Keratinocyte (primary cell): ENCODE measurements around the gene TROAP. TPM values are rescaled to one million over a fixed set of nuclear protein-coding genes. Genes with fewer than 3 reads are reported as not detected.

ENCODE experiments used
- DNase-seq: peaks from one replicate; pipeline ENCODE4 v3.0.0-alpha.2; 2011; ENCODE audit warnings: low read depth, missing footprints, low spot score
- FAIRE-seq: peaks from 2 replicates; lab custom pipeline; 2011; peaks lifted over from hg19 to GRCh38; lab: Jason Lieb, UNC
- H2AFZ ChIP-seq: 2 replicates; pipeline ENCODE4 v1.6.0; 2012; ENCODE audit warnings: low read length, control low read depth, inconsistent platforms; ENCODE audit not compliant: control insufficient read depth
- H3K27ac ChIP-seq: 2 replicates; pipeline ENCODE4 v1.5.1; 2011; ENCODE audit warnings: low read length; ENCODE audit not compliant: control insufficient read depth, insufficient read depth
- H3K27me3 ChIP-seq: 3 replicates; pipeline ENCODE4 v1.6.0; 2011; ENCODE audit warnings: low read length; ENCODE audit not compliant: control insufficient read depth, insufficient read depth; ENCODE audit errors: extremely low read depth
- H3K36me3 ChIP-seq, 2 experiments: 2 replicates in 1 of 2; 3 replicates in 1 of 2; pipeline ENCODE4 v1.5.1; 2011; ENCODE audit warnings: low read length in 2 of 2, mild to moderate bottlenecking in 1 of 2; ENCODE audit not compliant: control insufficient read depth in 2 of 2, insufficient read depth in 2 of 2; ENCODE audit errors: extremely low read depth in 1 of 2
- H3K4me1 ChIP-seq: 3 replicates; pipeline ENCODE4 v1.5.1; 2011; ENCODE audit warnings: low read length; ENCODE audit not compliant: control insufficient read depth, insufficient read depth; ENCODE audit errors: extremely low read depth
- H3K4me2 ChIP-seq: 3 replicates; pipeline ENCODE4 v1.6.0; 2011; ENCODE audit warnings: low read depth, low read length; ENCODE audit not compliant: control insufficient read depth, insufficient read depth; ENCODE audit errors: extremely low read depth
- H3K4me3 ChIP-seq, 3 experiments: fragments of 200-600 bp in 1 of 3; sonication (generic) in 1 of 3; 2 replicates in 2 of 3; 3 replicates in 1 of 3; pipeline ENCODE4 v1.5.1; 2011 to 2016; ENCODE audit warnings: low read length in 3 of 3, mild to moderate bottlenecking in 3 of 3, control low read depth in 2 of 3, inconsistent platforms in 1 of 3, low read depth in 1 of 3, mixed read lengths in 1 of 3, mixed run types in 1 of 3, moderate library complexity in 1 of 3; ENCODE audit not compliant: control insufficient read depth in 2 of 3, insufficient read depth in 2 of 3; ENCODE audit errors: extremely low read depth in 1 of 3
- H3K79me2 ChIP-seq: 2 replicates; pipeline ENCODE4 v1.6.0; 2012; ENCODE audit warnings: low read length; ENCODE audit not compliant: control insufficient read depth, insufficient read depth
- H3K9ac ChIP-seq: 3 replicates; pipeline ENCODE4 v1.6.0; 2011; ENCODE audit warnings: low read length; ENCODE audit not compliant: control insufficient read depth, insufficient read depth; ENCODE audit errors: extremely low read depth
- H3K9me1 ChIP-seq: 3 replicates; pipeline ENCODE4 v1.6.0; 2011; ENCODE audit warnings: low read length; ENCODE audit not compliant: control insufficient read depth, insufficient read depth; ENCODE audit errors: extremely low read depth
- H3K9me3 ChIP-seq: 2 replicates; pipeline ENCODE4 v1.5.1; 2012; ENCODE audit warnings: low read depth, low read length; ENCODE audit not compliant: control insufficient read depth
- H4K20me1 ChIP-seq: 3 replicates; pipeline ENCODE4 v1.6.0; 2011; ENCODE audit warnings: low read length; ENCODE audit not compliant: control insufficient read depth, insufficient read depth; ENCODE audit errors: extremely low read depth
- EZH2 ChIP-seq: IDR thresholded peaks from one replicate; pipeline ENCODE4 v1.6.1; 2012; ENCODE audit warnings: inconsistent platforms, mild to moderate bottlenecking, low read length, moderate library complexity
- dilution Hi-C: fragments of 300-500 bp; cut with MboI; formaldehyde crosslinking; loops from one replicate; pipeline ENCODE4 v1.7.0; 2020; ENCODE audit warnings: low sequenced_read_pairs; ENCODE audit not compliant: extremely low pct_ligation_motif_present
- polyA plus RNA-seq, 5 experiments: library from polyadenylated mRNA; depleted of rRNA in 3 of 5; stranded (reverse) in 3 of 5; stranded (forward) in 1 of 5; unstranded in 1 of 5; fragments of >200 nt; gene quantifications; 1 replicate in 1 of 5; 2 replicates in 3 of 5; 3 replicates in 1 of 5; pipeline versions ENCODE4 v1.2.1 to v1.2.3, GENCODE V29; 2011 to 2012; ENCODE audit warnings: missing spikeins in 2 of 5, low read depth in 1 of 5, low replicate concordance in 1 of 5
- TF ChIP-seq, protein P1 (sequence below), 3 experiments: IDR thresholded peaks in 1 of 3; conservative IDR thresholded peaks in 1 of 3; optimal IDR thresholded peaks in 1 of 3; 2 replicates in 2 of 3; 3 replicates in 1 of 3; pipeline versions ENCODE3 to v1.5.1; 2011; ENCODE audit warnings: low read length in 3 of 3, mild to moderate bottlenecking in 3 of 3, moderate library complexity in 2 of 3, control low read depth in 1 of 3, inconsistent platforms in 1 of 3; ENCODE audit not compliant: insufficient read depth in 2 of 3; ENCODE audit errors: extremely low read depth in 1 of 3

TROAP gene
- polyA plus RNA-seq, 1 donor (not counting 4 experiments of a cell fraction or from before 2014, with no cell fraction given) = 14.1 TPM

GRCh38 chr12:49297695-49298060 is 25.4 kb upstream of the TROAP start:
- Histone ChIP-seq H3K9ac (no peak overlapping the region), H2AFZ (no peak overlapping the region), H3K4me2 (peak overlapping the region; percentile 73), H3K9me1 (no peaks in the 10 kb centered on the region), H4K20me1 (no peaks in the 10 kb centered on the region), H3K36me3 (no peaks in the 10 kb centered on the region), H3K4me3 (no peak overlapping the region), H3K4me1 (peaks cover 13% of the 10 kb centered on the region), H3K9me3 (no peaks in the 10 kb centered on the region), H3K27me3 (peaks cover 47% of the 10 kb centered on the region), H3K27ac (no peak overlapping the region), H3K79me2 (no peaks in the 10 kb centered on the region)
- DNase-seq (no peak), FAIRE-seq (no peak)
- no peak for TF ChIP-seq EZH2
- TF ChIP-seq, protein P1, sequence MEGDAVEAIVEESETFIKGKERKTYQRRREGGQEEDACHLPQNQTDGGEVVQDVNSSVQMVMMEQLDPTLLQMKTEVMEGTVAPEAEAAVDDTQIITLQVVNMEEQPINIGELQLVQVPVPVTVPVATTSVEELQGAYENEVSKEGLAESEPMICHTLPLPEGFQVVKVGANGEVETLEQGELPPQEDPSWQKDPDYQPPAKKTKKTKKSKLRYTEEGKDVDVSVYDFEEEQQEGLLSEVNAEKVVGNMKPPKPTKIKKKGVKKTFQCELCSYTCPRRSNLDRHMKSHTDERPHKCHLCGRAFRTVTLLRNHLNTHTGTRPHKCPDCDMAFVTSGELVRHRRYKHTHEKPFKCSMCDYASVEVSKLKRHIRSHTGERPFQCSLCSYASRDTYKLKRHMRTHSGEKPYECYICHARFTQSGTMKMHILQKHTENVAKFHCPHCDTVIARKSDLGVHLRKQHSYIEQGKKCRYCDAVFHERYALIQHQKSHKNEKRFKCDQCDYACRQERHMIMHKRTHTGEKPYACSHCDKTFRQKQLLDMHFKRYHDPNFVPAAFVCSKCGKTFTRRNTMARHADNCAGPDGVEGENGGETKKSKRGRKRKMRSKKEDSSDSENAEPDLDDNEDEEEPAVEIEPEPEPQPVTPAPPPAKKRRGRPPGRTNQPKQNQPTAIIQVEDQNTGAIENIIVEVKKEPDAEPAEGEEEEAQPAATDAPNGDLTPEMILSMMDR (optimal IDR thresholded peaks at IDR 0.05 in 1 of 3, IDR thresholded peaks at IDR 0.05 in 1 of 3, conservative IDR thresholded peaks at IDR 0.05 in 1 of 3; ENCODE audit: extremely low read depth in 1 of 3, insufficient read depth in 2 of 3, low read length in 3 of 3) = no peak
- dilution Hi-C loops = no loop called here

- Histone ChIP-seq H3K27me3 (peaks cover 47% of the 10 kb centered on the region), H3K36me3 (no peaks in the 10 kb centered on the region), H3K79me2 (no peaks in the 10 kb centered on the region), H3K4me2 (no peak overlapping the region), H3K9me3 (no peaks in the 10 kb centered on the region), H2AFZ (no peak overlapping the region), H3K27ac (no peak overlapping the region), H4K20me1 (no peaks in the 10 kb centered on the region), H3K9ac (no peak overlapping the region), H3K9me1 (no peaks in the 10 kb centered on the region), H3K4me3 (no peak overlapping the region), H3K4me1 (peaks cover 11% of the 10 kb centered on the region)
- no peak for DNase-seq
- dilution Hi-C loops = no loop called here
- no peak for TF ChIP-seq EZH2
- TF ChIP-seq, protein P1 (optimal IDR thresholded peaks at IDR 0.05 in 1 of 3, IDR thresholded peaks at IDR 0.05 in 1 of 3, conservative IDR thresholded peaks at IDR 0.05 in 1 of 3; ENCODE audit: extremely low read depth in 1 of 3, insufficient read depth in 2 of 3, low read length in 3 of 3) = peak in 2 of 3 experiments; percentile 26 to 40
- FAIRE-seq = no peak
Measured at GRCh38 chr12:49298160-49298559, 24.9 kb upstream of the TROAP start.
